SK-N-DZ (cell line): ENCODE results near the gene FASTKD3.

Experiments used
- DNase-seq: peaks from one replicate; pipeline ENCODE4 v3.0.0-alpha.2; 2015; ENCODE audit warnings: low spot score

Gene FASTKD3

DNA sequence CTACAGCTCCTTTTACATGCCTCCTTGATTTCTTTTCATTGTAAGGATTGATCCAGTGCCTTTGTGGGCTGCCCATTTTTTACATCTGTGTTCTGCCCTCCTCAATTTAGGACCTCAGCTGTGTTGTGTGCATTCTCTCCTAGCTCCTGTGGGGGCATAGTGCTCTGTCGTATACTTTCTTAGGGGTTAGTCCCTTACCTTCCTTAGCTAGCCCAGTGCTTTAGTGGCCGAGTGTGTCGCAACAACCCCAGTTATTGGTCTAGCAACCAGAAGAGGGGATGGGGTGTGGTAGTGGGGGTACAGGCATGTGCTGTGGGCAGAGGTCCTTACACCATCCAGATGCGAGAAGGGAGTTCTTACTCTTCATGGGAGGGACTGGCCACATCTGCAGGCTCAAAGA is 12.3 kb upstream of the FASTKD3 start:
- no peak for DNase-seq

DNA sequence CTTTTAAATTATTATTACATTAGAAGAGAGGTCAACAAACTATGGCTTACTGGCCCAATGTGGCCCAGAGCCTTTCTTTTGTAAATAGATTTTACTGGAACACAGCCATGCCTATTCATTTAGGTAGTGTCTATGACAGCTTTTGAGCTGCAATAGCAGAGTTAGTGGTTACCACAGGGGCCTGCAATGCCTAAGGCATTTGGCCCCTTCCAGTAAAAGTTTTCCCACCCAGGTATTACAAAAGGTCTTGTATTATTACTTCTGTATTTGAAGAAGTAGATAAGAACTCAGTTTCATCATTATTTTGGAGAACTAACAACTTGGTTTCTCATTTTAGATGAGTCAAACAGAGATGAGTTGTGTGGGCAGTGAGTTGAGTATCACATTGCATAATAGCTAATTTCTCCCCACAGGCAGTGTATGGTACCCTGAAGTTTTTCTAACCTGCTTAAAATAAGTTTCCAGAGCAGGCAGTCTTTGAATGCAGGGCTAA is 9.6 kb upstream of the FASTKD3 start:
- no peak for DNase-seq

DNA sequence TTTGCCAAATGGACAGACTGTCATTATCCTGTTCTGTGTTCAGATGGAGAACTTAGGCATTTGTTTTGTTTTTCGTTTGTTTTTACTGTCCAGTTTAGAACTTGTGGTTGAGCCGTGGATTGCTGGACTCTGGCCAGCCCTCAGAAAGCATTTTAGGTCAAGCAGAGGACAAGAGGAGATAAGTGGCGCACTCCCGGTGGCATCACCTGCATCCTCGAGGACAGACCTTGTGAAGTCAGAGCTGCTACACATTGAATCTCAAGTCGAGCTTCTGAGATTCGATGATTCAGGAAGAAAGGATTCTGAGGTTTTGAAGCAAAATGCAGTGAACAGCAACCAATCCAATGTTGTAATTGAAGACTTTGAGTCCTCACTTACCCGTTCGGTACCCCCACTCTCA is 9.0 kb upstream of the FASTKD3 start:
- DNase-seq = no peak

DNA sequence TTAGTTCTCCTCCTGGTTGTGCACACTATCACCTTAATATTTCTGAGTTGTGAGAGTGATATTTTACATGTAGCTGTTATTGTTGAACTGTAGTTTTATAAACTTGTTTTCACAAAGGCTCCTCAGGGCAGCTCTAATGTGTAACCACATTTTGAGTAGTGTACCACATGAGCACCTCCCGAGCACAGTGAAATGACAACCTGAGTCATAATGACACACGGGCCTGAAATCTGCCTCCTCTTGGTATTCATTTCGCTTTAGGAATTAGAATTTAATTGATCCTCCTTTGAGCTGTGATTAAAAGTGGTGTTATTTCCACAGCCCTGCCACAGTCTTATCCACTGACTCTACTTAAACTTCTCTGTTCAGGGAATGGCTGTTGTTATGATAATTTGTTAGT is 8.0 kb upstream of the FASTKD3 start:
- DNase-seq = no peak

DNA sequence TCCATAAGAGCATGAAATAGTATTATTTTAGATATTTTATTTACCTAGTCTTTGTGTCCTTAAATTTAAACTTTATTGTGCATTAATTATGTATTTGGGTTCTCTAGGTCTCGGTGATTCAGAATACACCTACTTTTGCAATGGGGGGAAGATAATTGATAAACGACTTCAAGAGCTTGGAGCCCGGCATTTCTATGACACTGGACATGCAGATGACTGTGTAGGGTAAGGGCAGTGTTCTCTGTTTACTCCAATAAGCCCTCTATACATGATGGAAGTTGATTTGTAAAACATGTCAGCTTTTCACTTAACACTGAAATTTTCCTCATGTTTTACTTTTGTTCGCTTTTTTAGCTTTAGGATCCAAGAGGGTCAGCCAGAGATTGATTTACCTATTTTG is 6.3 kb upstream of the FASTKD3 start:
- no peak for DNase-seq

DNA sequence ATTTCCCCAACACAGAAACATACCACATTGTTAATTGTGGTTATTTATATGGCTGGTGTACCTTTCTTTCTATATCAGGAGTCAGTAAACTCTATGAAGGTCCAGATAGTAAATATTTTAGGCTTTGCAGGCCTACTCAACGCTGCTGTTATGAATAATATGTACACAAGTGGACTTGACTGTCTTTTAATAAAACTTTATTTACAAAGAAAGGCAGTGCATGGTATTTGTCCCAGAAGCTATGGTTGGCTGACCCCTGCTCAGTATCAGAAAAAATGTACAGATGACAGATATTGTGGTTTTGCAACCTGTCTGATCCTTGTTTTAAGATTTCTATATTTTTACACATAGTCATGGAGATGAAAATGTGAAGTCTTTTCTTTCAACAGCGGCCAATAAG is 5.8 kb upstream of the FASTKD3 start:
- no peak for DNase-seq

DNA sequence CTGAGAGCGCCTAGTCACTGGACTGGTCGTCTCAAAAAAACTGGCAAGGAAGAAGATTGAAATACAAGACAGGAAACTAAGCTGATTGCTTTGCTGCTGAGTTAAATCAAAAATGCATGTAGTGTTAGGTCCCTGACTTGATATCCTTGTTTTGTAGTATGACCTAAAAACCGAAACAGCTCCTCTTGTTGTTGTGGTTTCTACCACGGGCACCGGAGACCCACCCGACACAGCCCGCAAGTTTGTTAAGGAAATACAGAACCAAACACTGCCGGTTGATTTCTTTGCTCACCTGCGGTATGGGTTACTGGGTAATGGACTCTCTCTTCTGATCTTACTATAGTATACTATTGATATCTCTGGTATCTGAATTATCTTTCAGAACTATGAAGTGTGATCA is 4.4 kb upstream of the FASTKD3 start:
- DNase-seq = no peak

DNA sequence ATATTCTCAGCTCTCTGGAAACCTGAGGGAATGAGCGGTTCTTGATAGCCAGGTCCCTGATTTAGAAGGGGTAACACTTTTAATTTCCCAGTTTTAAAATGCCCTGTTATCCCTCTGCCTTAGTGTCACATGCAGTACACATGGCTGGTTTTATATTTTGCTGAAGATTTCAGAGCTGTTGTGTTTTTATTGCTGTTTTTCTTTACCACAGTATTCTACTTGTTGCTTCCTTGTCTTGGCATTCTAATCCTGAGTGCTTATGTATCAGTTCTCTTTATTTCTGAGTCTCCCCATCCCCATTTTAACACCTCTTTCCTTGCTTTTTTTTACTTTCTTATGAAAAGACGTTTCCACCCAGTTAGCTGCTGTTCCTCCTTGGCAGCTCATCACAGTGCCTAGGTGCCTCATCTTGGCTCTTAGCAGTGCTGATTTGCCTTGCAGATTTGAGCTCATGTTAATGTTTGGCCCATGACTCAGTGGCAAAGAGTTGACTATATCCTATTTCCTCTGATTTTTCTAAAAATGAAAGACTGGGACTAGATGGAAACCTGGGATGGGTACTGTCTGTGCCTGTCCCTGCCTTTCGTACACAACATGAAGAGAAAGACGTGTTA is 3.8 kb upstream of the FASTKD3 start:
- no peak for DNase-seq

DNA sequence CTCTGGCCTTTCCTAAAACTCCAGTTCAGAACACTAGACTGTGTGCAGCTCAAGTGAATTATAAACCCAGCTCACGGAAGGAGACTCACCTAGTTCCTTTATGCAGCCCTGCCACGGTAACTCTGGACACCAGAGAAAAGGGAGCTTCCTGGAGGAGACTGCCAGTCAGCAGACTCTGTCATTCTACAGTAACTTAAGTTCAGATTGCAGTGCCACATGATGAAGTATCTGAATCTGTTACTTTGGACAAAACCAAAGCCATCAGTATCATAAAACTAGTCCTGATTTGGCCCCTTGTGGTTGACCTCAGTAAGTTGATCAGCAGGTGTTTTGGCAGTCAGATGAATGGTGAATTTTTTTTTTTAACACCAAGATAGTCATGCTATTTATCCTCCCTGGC is 2.8 kb upstream of the FASTKD3 start:
- no peak for DNase-seq

DNA sequence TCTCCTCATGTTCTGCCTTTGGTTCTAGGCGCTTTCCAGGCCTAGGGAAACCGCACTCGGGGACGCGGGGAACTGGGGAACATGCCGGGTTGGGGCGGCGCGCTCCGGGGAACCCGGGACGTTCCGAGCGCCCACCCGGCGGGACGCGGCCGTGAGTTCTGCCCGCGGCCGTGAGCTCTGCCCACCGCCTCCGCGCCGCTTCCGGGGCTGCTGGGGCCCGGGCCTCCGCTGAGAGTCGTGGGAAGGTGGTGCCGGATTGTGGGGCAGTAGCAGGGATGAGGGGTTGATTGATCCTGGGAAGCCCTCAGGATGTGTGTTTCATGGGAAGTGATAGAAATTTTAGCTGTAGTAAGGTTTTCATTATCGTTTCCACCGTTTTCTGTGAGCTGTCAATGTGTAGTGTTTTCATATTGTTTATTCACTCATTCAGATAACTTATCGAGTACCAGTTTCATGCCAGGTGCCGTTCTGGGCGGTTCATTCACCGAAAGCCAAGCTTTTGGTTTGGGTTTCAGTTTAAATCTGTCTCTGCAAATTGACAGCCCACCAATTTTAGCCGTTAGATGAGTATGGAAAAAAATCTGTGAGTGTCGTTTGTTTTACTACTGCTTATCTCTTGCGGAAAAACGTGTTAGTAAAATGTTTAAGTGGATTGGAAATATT is 774 bp upstream of the FASTKD3 start:
- DNase-seq = no peak

DNA sequence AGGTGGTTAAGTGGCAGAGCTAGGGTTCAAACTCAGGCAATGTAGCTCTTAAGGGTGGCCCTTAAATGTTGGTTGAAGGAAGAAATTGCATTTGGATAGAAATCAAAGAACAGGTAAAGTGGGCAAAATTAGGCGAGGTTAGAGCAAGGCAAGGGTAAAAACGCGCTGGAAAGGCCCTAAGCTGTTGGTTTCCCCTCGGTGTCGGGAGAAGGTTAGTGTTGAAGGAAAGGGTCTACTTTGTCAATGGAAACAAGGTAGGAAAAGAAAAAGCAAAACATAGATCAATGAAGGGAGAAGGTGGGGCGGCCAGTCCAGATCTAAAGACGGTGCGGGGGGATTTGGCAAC is 431 bp downstream of the FASTKD3 start:
- DNase-seq = no peak

DNA sequence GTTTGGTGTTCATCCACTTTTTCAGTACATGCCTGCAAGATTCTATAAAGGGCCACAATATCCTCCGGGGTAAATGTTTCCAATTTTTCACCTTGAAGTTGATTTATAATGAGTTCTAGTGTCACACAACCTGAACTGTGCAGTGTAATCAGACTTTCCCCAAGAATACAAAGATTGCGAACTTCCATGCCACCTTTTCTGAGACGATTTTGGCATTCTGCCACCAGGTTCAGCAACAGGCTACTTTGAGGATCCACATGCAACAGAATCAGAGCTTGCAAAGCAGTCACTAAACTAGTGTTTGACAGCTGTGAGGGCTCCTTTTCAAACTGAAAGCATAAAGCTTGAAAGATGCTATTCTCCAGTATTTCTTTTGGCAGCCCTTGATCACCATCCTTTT is 1.6 kb downstream of the FASTKD3 start:
- no peak for DNase-seq

DNA sequence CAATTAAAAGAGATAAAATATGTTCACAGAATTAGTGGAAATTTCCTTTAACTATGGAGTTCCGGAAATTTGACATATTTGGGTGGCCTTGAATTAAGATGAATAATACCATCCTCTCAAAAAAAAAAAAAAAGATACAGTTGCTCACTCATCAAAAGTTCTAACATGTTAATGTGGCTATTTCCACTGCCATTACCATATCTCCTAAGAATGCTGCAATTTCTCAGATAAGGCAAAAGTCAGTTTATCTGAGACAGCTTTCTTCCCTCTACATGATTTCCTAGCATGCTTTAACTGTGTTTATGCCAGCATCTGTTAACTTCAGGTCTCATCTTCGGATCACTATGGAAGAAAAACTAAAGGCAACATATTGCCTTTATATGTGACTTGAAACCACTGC is 2.6 kb downstream of the FASTKD3 start:
- DNase-seq = no peak

DNA sequence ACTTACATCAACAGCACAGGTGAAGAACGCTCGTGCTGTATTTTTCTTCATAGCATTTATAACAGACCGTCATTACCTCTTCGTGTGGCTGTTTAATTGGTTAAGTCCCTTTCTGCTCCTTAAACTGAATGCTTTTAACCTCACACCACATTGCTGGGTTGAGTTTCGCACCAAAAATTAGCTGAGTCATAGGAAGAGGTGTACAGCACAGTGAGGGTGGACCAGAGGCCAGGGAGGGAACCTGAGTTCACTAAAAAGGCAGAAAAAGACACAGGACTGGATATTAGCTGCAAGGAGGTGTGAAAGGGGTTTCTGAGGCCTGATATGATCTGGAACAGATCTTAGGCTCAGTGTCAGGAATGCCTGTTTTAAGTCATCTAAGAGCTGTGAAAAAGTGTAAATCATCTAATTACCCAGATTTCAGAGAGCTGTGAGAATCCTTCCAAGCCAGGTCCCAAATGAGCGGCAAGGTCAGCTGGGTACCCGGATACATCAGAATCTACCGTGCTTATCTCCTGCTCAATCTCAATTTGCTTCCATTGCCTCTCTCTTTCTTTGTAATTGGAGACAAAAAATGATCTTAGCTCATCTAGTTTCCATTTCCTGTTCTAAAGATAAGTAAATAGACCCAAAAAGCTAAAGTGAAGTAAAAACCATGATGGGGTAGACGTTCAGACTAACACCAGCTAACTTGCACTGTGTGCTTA is 10.8 kb downstream of the FASTKD3 start:
- DNase-seq = no peak

DNA sequence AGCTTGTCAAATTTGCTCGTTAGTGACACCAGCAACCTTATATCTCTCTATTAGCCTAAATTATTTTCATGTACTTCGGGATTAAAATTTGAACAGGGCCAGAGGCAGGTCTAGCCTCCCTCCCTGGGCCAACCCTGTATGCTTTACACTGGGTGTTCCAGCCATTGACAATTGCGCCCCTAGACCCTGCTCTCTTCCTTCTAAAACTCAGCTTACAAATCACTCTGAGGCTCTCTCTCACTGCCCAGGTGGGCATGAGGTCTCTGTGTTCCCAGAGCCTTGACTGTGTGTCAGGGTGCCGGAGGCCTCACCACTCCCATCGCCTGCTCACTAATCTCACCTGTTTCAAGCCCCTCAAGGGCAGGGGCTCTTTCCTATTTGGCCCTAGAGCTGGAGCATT is 11.5 kb downstream of the FASTKD3 start:
- DNase-seq = no peak

DNA sequence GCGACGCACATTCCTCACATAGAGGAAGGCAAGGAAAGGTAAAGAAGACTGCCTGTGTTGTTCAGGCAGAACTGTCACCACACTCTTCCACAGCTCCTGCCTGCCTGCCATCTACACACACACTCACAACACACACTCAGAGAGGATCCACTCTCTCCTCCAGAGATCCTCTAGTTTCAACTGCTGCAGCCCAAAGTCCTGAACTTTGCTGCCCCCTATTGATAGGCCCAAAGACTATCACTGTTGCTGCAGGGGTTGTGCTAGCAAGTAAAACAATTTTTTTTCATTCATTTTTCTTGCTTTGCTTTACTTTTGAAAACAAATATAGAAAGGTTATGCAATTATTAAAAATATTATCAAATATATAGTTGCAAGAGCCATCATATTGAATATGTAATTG is 12.0 kb downstream of the FASTKD3 start:
- peak; percentile 45 for DNase-seq

DNA sequence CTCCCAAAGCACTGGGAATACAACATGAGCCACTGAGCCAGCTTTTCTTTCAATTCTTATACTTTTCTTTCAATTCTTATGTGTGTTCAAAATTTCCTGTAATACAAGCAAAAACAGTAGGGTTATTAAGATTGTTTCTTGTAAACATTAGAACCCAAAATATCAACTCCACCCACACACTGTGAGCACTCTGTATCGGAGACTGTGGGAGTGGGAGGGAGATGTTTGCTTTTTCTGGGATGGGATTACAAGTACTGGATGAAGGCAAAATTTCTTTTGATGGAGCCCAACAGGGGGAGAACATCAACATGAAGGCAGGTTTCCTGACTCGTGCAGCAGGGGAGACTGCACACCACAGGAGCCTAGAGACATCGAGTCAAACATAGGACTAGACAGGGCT is 13.2 kb downstream of the FASTKD3 start:
- DNase-seq = no peak

DNA sequence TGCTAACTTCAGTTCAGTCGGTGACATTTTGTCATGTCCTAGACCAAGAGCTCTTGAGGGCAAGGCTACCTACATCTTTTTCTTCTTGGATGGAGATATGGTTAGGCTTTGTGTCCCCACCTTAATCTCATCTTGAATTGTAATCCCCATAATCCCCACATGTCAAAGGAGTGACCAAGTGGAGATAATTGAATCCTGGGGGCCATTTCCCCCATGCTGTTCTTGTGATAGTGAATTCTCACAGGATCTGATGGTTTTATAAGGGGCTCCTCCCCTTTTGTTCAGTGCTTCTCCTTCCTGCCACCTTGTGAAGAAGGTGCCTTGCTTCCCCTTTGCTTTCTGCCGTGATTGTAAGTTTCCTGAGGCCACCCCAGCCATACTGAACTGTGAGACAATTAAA is 15.8 kb downstream of the FASTKD3 start:
- DNase-seq = no peak

DNA sequence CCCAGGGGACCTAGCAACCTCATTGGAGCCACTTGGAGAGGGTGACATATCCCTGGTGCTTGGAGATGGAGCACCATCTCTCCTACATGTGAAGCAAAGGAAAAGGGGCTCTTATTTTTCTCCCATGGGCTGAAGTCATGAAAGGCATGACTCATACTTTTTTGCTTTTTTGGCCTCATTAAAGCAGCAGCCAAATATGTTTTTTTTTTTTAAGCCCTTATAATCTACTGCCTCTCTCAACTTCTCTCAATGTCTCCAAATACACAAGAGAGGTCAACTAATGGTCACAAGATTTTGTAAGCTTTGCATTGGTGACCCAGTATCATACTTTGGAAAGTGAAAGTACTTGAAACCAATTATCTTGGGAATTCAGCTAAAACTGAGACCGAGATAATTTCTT is 16.3 kb downstream of the FASTKD3 start:
- DNase-seq = no peak

DNA sequence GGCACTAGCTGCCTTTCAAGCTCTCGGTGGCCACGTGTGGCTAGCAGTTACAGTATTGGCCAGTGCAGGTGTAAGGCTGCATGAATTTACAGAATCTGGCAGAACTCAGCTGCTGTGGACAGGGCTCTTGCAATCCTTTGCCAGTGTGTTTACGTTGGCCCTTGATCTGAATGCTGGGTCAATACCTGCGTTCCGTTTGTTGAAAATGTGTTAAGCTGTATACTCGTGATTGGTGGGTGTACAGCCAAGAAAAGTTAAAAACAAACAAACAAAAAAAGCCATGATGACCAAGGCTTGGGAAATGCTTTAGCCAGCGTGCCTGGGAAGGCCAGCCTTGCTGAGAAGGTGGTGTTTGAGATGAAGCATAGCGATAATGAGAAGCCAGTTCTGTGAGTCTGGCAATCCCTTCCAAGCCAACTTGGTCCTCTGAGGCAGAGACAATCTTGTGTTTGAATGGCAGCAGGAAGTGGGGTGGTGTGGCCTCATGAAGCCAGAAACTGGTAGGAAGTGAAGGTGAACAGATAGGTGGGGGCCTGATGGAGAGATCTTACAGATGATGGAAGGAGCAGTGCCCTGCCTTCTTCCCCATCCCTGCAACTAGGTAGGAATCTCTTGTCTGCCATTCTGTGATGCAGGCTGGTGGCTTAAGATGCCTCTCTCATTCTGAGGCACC is 17.1 kb downstream of the FASTKD3 start:
- DNase-seq = no peak

DNA sequence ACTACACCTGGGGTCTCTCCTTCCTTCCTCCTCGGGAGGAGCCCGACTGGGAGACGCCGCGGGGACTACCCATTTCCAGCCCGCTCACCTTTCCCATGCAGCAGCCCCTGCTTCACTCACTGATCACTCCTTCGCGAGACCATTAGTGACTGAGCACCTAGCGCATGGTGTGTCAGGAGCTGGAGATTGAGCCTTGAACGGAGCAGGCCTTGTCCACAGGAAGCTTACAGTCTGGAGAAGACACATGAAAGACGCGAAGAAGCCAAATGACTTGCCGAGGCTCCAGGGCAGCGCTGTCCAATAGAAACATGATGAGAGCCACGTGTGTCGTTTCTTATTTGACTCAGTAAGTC is 17.6 kb downstream of the FASTKD3 start:
- DNase-seq = no peak

DNA sequence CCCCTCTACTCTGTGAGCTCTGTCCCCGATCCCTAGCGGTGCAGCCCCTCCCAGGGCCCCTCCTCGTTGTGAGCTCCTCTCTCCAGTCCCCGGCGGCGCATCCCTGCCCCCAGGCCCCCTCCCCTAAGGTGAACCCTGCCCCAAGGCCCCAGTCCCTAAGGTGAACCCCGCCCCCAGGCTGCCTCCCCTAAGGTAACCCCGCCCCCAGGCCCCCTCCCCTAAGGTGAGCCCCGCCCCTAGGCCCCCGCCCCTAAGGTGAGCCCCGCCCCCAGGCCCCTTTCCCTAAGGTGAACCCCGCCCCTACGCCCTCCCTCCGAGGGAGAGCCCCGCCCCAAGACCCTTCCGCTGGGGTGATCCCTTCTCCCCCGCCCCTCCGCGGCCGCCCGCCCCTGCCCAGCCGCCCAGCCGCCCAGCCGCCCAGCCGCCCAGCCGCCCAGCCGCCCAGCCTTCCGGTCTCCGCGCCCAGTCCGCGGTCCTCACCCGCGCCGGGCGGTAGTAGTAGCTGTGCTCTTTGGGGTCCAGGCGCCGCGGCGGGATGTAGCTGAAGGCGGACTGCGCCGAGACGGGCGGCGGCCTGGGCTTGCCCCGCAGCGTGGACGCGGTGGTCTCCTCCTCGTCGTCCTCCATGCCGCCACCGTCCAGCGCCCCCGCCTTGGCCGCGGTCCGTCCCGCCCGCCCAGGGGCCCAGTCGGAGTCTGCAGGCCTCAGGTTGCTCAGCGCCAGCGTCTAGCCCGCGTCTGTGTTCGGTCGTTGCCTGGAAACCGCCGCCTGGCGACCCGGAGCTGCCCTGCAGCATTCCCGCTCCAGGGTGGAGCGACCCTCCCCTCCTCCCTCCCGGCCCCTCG is 18.2 kb downstream of the FASTKD3 start, which contains the start of gene CFAP90:
CFAP90 (minus strand) TSS at position 739 of the 845 bp plus-strand sequence; CDS start at position 627, 112 bp downstream.
- DNase-seq = peak; percentile 73
